ENCODE measurements around the gene ZMYND8.
A peak's percentile ranks its signal among the peaks of the same experiment; 100 is the strongest.
"Not testable (repeated sequence)": the region's sequence is repeated elsewhere in the genome, so short reads cannot be mapped to it uniquely, and the experiment has no call there.

Gene ZMYND8

DNA sequence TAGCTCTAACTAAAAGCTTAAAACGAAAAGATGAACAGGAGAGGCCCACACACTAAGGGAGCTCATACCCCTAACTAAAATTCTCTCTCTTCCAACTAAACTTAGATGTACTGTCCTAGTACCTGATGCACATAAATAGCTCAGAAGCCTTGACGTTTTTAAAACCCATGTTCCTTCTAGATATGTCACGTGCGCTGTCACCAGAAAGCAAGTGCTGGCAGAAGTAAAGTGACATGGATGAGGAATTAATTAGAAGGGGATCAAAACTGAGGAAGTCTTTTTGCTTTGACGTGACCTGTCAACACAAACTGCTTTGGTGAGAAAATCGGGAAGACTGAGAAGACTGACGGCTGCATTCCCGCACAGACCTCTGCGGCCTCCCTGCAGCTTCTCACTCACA lies 142.5 kb downstream of the ZMYND8 start:
- Histone ChIP-seq H3K36me3 (ENCODE audit: insufficient read depth, insufficient read length, low read length) (peaks cover 90% of the 10 kb centered on the region), H3K27me3 (ENCODE audit: insufficient read depth, insufficient read length) (no peaks in the 10 kb centered on the region), H3K4me3 (ENCODE audit: insufficient read length, low read depth) (no peak overlapping the region), H3K9ac (ENCODE audit: insufficient read length, low read depth) (no peak overlapping the region), H3K9me3 (ENCODE audit: insufficient read depth, low read length) (no peaks in the 10 kb centered on the region), H3K4me1 (ENCODE audit: insufficient read depth, insufficient read length) (peaks cover 3% of the 10 kb centered on the region)
- DNase-seq (ENCODE audit: low read depth, low spot score), result no peak
- no peak for TF ChIP-seq SUZ12 (IDR thresholded peaks at IDR 0.05; ENCODE audit: extremely low read depth, insufficient read depth, insufficient read length)
- TF ChIP-seq YY1 (IDR thresholded peaks at IDR 0.05; ENCODE audit: insufficient read depth, insufficient read length), result no peak
- TF ChIP-seq ZNF274 (IDR thresholded peaks at IDR 0.05; ENCODE audit: low read depth, low read length), result no peak

DNA sequence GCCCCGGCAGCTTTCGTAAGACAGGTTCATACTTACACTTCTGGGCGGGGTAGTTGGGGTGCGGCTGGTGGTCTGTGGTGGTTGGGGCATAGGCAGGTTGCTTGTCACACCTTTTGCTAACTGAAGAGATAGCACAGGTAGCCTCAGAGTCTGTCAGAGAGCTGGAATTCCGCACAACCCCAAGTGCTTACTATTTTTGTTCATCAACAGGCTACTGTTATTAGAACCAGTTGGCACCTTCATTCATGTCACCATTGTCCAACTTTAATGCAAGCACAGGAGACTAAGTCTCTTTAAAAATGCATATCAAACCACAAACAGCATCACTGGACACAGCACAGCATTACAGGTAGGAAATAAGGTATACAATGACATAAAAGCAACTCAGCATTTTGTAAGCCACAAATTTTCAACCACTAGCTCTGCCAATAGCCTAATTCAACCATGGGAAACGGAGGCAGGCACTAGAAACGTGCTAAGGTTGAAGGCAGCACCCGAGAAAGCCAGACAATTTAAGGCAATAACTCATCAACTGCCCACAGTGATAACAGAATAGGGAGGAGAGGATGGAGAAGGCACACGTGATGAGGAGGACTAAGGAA lies 143.8 kb downstream of the ZMYND8 start:
- Histone ChIP-seq H3K36me3 (ENCODE audit: insufficient read depth, insufficient read length, low read length) (peaks cover 87% of the 10 kb centered on the region), H3K4me3 (ENCODE audit: insufficient read length, low read depth) (no peak overlapping the region), H3K9me3 (ENCODE audit: insufficient read depth, low read length) (no peaks in the 10 kb centered on the region), H3K4me1 (ENCODE audit: insufficient read depth, insufficient read length) (no peaks in the 10 kb centered on the region), H3K9ac (ENCODE audit: insufficient read length, low read depth) (no peak overlapping the region), H3K27me3 (ENCODE audit: insufficient read depth, insufficient read length) (no peaks in the 10 kb centered on the region)
- TF ChIP-seq ZNF274 (IDR thresholded peaks at IDR 0.05; ENCODE audit: low read depth, low read length) (no peak), YY1 (IDR thresholded peaks at IDR 0.05; ENCODE audit: insufficient read depth, insufficient read length) (no peak), SUZ12 (IDR thresholded peaks at IDR 0.05; ENCODE audit: extremely low read depth, insufficient read depth, insufficient read length) (no peak)
- no peak for DNase-seq (ENCODE audit: low read depth, low spot score)

DNA sequence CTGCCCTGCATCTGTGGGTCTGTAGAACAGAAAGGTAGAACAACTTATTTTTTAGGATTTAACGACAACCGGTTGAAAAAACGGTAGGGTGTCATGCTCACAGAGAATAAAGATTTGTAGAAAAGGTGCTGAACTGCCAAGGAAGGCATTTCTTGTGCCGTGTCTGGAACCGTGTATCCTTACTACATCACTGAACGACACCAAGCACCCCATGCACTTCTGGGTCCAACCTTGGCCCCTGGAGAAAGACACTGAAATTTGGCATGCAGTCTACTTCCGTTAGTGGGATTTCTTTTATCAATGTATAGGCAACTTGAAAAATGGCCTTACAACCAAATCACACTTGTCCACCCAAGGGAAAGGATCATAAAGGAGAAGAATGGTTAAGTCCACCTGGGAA lies 145.5 kb downstream of the ZMYND8 start:
- no peak for DNase-seq (ENCODE audit: low read depth, low spot score)

DNA sequence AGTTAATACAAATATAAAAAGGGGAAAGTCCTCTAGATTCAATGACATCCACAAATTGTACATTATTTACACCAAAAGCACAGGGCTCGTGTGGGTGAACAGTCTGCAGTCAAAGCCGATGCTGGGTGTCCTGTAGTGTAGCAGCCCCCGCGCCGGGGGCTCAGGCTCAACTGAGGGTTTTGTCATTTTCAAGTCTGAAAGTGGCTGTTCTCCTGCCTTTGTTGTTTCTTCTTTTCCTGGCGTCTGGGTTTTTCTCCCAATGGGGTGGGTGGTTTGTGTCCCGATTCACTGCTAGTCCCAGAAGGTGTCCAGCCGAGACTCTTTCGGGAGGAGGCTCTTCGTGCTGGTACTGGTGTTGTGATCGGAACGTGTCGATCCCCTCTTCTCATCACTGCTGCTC lies 146.0 kb downstream of the ZMYND8 start:
- Histone ChIP-seq H3K27me3 (ENCODE audit: insufficient read depth, insufficient read length) (no peaks in the 10 kb centered on the region), H3K9me3 (ENCODE audit: insufficient read depth, low read length) (no peaks in the 10 kb centered on the region), H3K36me3 (ENCODE audit: insufficient read depth, insufficient read length, low read length) (peaks cover 71% of the 10 kb centered on the region), H3K4me1 (ENCODE audit: insufficient read depth, insufficient read length) (peaks cover 1% of the 10 kb centered on the region), H3K9ac (ENCODE audit: insufficient read length, low read depth) (no peak overlapping the region), H3K4me3 (ENCODE audit: insufficient read length, low read depth) (no peak overlapping the region)
- no peak for DNase-seq (ENCODE audit: low read depth, low spot score)
- no peak for TF ChIP-seq SUZ12 (IDR thresholded peaks at IDR 0.05; ENCODE audit: extremely low read depth, insufficient read depth, insufficient read length)
- no peak for TF ChIP-seq ZNF274 (IDR thresholded peaks at IDR 0.05; ENCODE audit: low read depth, low read length)
- TF ChIP-seq YY1 (IDR thresholded peaks at IDR 0.05; ENCODE audit: insufficient read depth, insufficient read length), result no peak

More for the DNA sequence above, 145.5 kb downstream of the ZMYND8 start:
- Histone ChIP-seq H3K9ac (ENCODE audit: insufficient read length, low read depth) (no peak overlapping the region), H3K4me1 (ENCODE audit: insufficient read depth, insufficient read length) (no peaks in the 10 kb centered on the region), H3K9me3 (ENCODE audit: insufficient read depth, low read length) (no peaks in the 10 kb centered on the region), H3K36me3 (ENCODE audit: insufficient read depth, insufficient read length, low read length) (peaks cover 76% of the 10 kb centered on the region), H3K27me3 (ENCODE audit: insufficient read depth, insufficient read length) (no peaks in the 10 kb centered on the region), H3K4me3 (ENCODE audit: insufficient read length, low read depth) (no peak overlapping the region)
- TF ChIP-seq YY1 (IDR thresholded peaks at IDR 0.05; ENCODE audit: insufficient read depth, insufficient read length) (no peak), ZNF274 (IDR thresholded peaks at IDR 0.05; ENCODE audit: low read depth, low read length) (no peak), SUZ12 (IDR thresholded peaks at IDR 0.05; ENCODE audit: extremely low read depth, insufficient read depth, insufficient read length) (no peak)

DNA sequence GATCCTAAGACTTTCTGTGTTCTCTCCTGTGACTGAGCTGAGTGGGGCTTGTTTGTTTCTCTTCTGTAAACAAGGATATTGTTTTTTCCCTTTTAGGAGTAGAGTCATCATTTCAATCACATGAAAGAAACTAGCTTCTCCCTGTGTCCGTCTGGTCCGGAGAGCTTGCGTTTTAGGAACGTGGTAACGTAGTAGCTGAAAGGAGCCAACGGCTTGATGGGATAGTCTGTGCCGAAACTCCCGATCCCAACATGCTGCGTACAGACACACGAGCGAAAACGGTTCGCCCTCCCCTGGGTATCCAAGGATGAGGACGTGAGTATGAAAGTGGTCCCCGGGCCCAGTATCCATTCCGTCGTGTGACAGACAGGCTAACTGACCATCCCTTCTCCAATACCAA lies 146.5 kb downstream of the ZMYND8 start:
- Histone ChIP-seq H3K27me3 (ENCODE audit: insufficient read depth, insufficient read length) (no peaks in the 10 kb centered on the region), H3K4me1 (ENCODE audit: insufficient read depth, insufficient read length) (peaks cover 2% of the 10 kb centered on the region), H3K9me3 (ENCODE audit: insufficient read depth, low read length) (no peaks in the 10 kb centered on the region), H3K36me3 (ENCODE audit: insufficient read depth, insufficient read length, low read length) (peaks cover 68% of the 10 kb centered on the region), H3K9ac (ENCODE audit: insufficient read length, low read depth) (no peak overlapping the region), H3K4me3 (ENCODE audit: insufficient read length, low read depth) (no peak overlapping the region)
- TF ChIP-seq SUZ12 (IDR thresholded peaks at IDR 0.05; ENCODE audit: extremely low read depth, insufficient read depth, insufficient read length), result no peak
- TF ChIP-seq ZNF274 (IDR thresholded peaks at IDR 0.05; ENCODE audit: low read depth, low read length), result no peak
- TF ChIP-seq YY1 (IDR thresholded peaks at IDR 0.05; ENCODE audit: insufficient read depth, insufficient read length), result no peak
- DNase-seq (ENCODE audit: low read depth, low spot score), result no peak

DNA sequence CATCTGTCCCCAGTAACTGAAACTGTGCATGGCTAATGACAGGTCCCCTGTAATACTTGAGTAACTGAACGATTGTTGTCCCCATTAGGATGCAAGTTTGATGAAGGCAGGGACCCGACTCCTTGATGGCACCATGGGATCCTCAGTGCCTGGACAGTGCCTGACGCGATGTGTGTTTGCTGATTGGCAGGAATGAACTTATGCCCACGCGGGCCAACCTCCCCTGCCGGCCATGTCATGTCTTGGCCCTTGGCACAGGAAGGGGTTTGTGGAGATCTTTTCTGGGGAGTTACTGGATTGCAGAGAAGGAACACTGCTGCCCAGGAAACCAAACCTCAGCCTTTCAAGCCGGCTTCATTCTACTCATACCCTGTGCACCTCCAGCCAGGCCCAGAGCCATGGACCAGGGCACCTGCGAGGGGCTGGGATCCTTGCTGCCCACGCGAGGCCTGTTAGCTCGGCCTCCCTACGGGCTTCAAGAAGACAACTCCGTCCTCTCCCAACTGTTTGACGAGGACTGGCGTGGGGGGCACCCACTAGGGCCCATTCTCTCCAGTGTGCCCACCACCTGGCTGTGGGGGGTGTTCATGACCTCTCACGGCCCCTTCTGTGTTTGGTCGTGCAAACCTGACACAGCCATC lies 147.8 kb downstream of the ZMYND8 start:
- Histone ChIP-seq H3K4me1 (ENCODE audit: insufficient read depth, insufficient read length) (peaks cover 2% of the 10 kb centered on the region), H3K36me3 (ENCODE audit: insufficient read depth, insufficient read length, low read length) (peaks cover 55% of the 10 kb centered on the region), H3K9me3 (ENCODE audit: insufficient read depth, low read length) (no peaks in the 10 kb centered on the region), H3K27me3 (ENCODE audit: insufficient read depth, insufficient read length) (no peaks in the 10 kb centered on the region), H3K9ac (ENCODE audit: insufficient read length, low read depth) (no peak overlapping the region), H3K4me3 (ENCODE audit: insufficient read length, low read depth) (no peak overlapping the region)
- no peak for DNase-seq (ENCODE audit: low read depth, low spot score)
- TF ChIP-seq SUZ12 (IDR thresholded peaks at IDR 0.05; ENCODE audit: extremely low read depth, insufficient read depth, insufficient read length), result no peak
- TF ChIP-seq ZNF274 (IDR thresholded peaks at IDR 0.05; ENCODE audit: low read depth, low read length), result no peak
- TF ChIP-seq YY1 (IDR thresholded peaks at IDR 0.05; ENCODE audit: insufficient read depth, insufficient read length), result no peak

DNA sequence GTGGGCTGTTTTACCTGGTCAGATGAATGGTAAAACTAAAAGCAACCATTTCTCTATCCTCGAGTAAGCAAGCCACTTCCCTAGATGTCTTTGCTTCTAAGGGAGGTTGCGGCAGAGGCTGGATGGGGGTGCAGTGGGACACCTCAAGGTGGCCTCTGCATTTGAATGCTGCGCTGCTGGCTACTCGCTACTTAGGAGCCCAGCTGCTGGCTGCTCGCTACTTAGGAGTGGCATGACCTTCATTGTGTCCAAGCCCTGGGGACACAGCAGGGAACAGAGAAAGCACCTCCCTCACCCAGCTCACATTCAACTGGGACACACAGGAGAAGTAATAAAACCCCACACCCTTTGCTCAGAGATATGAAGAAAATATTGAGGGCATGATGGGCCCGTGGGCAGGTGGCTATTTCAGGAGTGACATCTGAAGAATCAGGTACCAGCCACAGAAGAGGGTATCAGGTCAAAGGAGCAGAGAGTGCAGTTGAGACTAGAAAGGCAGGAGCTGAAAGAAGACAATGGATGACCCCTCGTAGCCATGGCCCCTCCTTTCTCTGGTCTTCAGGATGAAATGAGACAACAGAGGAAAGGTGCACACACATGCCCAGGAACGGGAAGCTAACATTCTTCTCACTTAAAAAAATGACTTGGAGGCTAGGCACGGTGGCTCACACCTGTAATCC lies 149.4 kb downstream of the ZMYND8 start:
- H3K36me3 ChIP-seq (ENCODE audit: insufficient read depth, insufficient read length, low read length), result peaks cover 40% of the 10 kb centered on the region
- H3K9me3 ChIP-seq (ENCODE audit: insufficient read depth, low read length), result no peaks in the 10 kb centered on the region
- no peak for DNase-seq (ENCODE audit: low read depth, low spot score)
- H3K9ac ChIP-seq (ENCODE audit: insufficient read length, low read depth), result peak overlapping the region; percentile 45
- TF ChIP-seq YY1 (IDR thresholded peaks at IDR 0.05; ENCODE audit: insufficient read depth, insufficient read length) (no peak), ZNF274 (IDR thresholded peaks at IDR 0.05; ENCODE audit: low read depth, low read length) (no peak), SUZ12 (IDR thresholded peaks at IDR 0.05; ENCODE audit: extremely low read depth, insufficient read depth, insufficient read length) (no peak)
- H3K4me1 ChIP-seq (ENCODE audit: insufficient read depth, insufficient read length), result peaks cover 2% of the 10 kb centered on the region
- no peaks in the 10 kb centered on the region for H3K27me3 ChIP-seq (ENCODE audit: insufficient read depth, insufficient read length)
- H3K4me3 ChIP-seq (ENCODE audit: insufficient read length, low read depth), result no peak overlapping the region

DNA sequence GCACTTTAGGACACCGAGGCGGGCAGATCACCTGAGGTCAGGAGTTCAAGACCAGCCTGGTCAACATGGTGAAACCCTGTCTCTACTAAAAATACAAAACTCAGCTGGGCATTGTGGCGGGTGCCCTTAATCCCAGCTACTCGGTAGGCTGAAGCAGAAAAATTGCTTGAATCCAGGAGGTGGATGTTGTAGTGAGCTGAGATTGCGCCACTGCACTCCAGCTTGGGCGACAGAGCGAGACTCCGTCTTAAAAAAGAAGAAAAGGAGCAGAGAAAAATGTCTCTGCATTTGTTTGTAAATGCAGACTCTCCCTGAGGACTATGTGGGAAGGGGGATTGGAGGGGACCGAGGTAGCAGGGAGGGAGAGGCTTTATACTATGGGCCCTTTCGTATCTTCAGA lies 149.9 kb downstream of the ZMYND8 start:
- not testable (repeated sequence) for H3K4me3 ChIP-seq (ENCODE audit: insufficient read length, low read depth); H3K9me3 ChIP-seq (ENCODE audit: insufficient read depth, low read length); DNase-seq (ENCODE audit: low read depth, low spot score); H3K27me3 ChIP-seq (ENCODE audit: insufficient read depth, insufficient read length); H3K4me1 ChIP-seq (ENCODE audit: insufficient read depth, insufficient read length)
- peak overlapping the region; percentile 45 for H3K9ac ChIP-seq (ENCODE audit: insufficient read length, low read depth)
- H3K36me3 ChIP-seq (ENCODE audit: insufficient read depth, insufficient read length, low read length), result peaks cover 34% of the 10 kb centered on the region

Data from NT2/D1 (cell line).